Smooth muscle cell (in vitro differentiated cells): Measurements from ENCODE around the gene NDC80. TPM values are rescaled to one million over a fixed set of nuclear protein-coding genes. Genes with fewer than 3 reads are reported as not detected.
A peak's percentile ranks its signal among the peaks of the same experiment; 100 is the strongest.

Experiments
- DNase-seq: peaks from one replicate; lab custom pipeline; 2025; ENCODE audit not compliant: unreplicated experiment; lab: John Stamatoyannopoulos, UW
- H2AFZ ChIP-seq: fragments of 200-600 bp; sonication (generic); 2 replicates; pipeline ENCODE4 v1.6.0; 2016; ENCODE audit warnings: antibody characterized with exemption, low read depth, mild to moderate bottlenecking
- H3F3A ChIP-seq: fragments of 200-600 bp; sonication (generic); 2 replicates; pipeline ENCODE4 v1.6.0; 2017; ENCODE audit warnings: antibody characterized with exemption, low read depth
- H3K27ac ChIP-seq: fragments of 200-600 bp; sonication (generic); 2 replicates; pipeline ENCODE4 v1.5.1; 2016; ENCODE audit warnings: low read depth, mild to moderate bottlenecking
- H3K27me3 ChIP-seq: fragments of 200-600 bp; sonication (generic); 2 replicates; pipeline ENCODE4 v1.6.1; 2016; ENCODE audit warnings: low read depth, mild to moderate bottlenecking
- H3K36me3 ChIP-seq: fragments of 200-600 bp; sonication (generic); 2 replicates; pipeline ENCODE4 v1.5.1; 2016; ENCODE audit warnings: low read depth
- H3K4me1 ChIP-seq: fragments of 200-600 bp; sonication (generic); 2 replicates; pipeline ENCODE4 v1.5.1; 2016; ENCODE audit warnings: low read depth
- H3K4me2 ChIP-seq: fragments of 200-600 bp; sonication (generic); 2 replicates; pipeline ENCODE4 v1.6.0; 2016; ENCODE audit warnings: mild to moderate bottlenecking
- H3K4me3 ChIP-seq: fragments of 200-600 bp; sonication (generic); 2 replicates; pipeline ENCODE4 v1.5.1; 2016; ENCODE audit warnings: mild to moderate bottlenecking
- H3K79me2 ChIP-seq: fragments of 200-600 bp; sonication (generic); 2 replicates; pipeline ENCODE4 v1.6.0; 2016; ENCODE audit warnings: low read depth, mild to moderate bottlenecking
- H3K9ac ChIP-seq: fragments of 200-600 bp; sonication (generic); 2 replicates; pipeline ENCODE4 v1.6.0; 2016; ENCODE audit warnings: low read depth
- H3K9me3 ChIP-seq: fragments of 200-600 bp; sonication (generic); replicated peaks from 2 replicates; pipeline ENCODE4 v1.5.1; 2016; ENCODE audit warnings: low read depth
- H4K20me1 ChIP-seq: fragments of 200-600 bp; sonication (generic); 2 replicates; pipeline ENCODE4 v1.6.0; 2016; ENCODE audit warnings: low read depth
- WGBS: methylation state at CpG from one replicate; pipeline ENCODE4 v1.1.7; 2016; ENCODE audit warnings: low lambda C conversion rate; 5-methylcytosine and 5-hydroxymethylcytosine counted together
- polyA plus RNA-seq: library from polyadenylated mRNA; unstranded; fragments of >200 nt; fragmentation: Nextera tagmentation; extraction: Ambion mirVana; gene quantifications from 2 replicates; pipeline ENCODE4 v1.2.1, GENCODE V29; 2016
- total RNA-seq: library from RNA; depleted of rRNA; stranded (reverse); fragments of >200 nt; gene quantifications from 2 replicates; pipeline ENCODE4 v1.2.3, GENCODE V29; 2014
- TF ChIP-seq, protein P1 (sequence below): fragments of 200-600 bp; sonication (generic); IDR thresholded peaks from 2 replicates; pipeline ENCODE4 v1.5.1; 2017; ENCODE audit warnings: borderline replicate concordance, mild to moderate bottlenecking, antibody characterized with exemption; ENCODE audit not compliant: insufficient read depth, poor library complexity, severe bottlenecking

NDC80 gene
- total and polyA plus RNA-seq, 2 experiments from 2014 or later: 8.1 to 9.1 TPM

DNA sequence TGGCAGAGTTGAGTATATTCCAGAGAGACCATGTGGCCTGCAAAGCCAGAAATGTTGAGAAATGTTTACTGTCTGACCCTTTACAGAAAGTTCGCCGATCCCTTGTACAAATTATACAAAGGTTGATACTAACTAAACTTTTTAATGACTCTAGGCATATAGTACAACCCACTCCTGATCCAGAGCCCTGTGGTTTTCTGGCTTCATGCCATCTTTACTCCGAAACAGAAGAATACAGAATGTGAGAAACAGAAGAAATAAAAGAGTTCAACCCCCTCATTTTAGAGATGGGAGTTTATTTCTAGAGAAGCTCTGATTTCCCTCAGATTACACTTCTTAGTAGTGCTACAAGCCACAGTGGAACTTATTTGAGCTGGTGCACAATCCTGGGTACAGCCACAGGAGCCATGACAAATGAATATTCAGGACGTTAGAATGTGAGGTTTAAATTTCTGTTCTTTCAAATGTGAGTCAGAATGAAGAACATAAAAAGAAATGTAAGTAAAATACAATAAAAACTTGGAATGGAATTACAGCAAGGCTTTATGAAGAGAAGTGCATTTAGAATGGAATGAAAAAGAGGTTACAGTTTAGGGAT is 46.1 kb downstream of the NDC80 start:
- no peak overlapping the region for H3K4me3 ChIP-seq
- no peaks in the 10 kb centered on the region for H4K20me1 ChIP-seq
- H3K79me2 ChIP-seq: no peaks in the 10 kb centered on the region
- no peaks in the 10 kb centered on the region for H3K9me3 ChIP-seq
- 81% methylated on average over 4 of the region's 4 CpGs for WGBS
- H3K27ac ChIP-seq: no peak overlapping the region
- H2AFZ ChIP-seq: no peak overlapping the region
- H3F3A ChIP-seq: no peaks in the 10 kb centered on the region
- DNase-seq: no peak
- H3K4me2 ChIP-seq: no peak overlapping the region
- H3K9ac ChIP-seq: no peak overlapping the region
- no peaks in the 10 kb centered on the region for H3K36me3 ChIP-seq
- no peaks in the 10 kb centered on the region for H3K4me1 ChIP-seq
- TF ChIP-seq, protein P1, sequence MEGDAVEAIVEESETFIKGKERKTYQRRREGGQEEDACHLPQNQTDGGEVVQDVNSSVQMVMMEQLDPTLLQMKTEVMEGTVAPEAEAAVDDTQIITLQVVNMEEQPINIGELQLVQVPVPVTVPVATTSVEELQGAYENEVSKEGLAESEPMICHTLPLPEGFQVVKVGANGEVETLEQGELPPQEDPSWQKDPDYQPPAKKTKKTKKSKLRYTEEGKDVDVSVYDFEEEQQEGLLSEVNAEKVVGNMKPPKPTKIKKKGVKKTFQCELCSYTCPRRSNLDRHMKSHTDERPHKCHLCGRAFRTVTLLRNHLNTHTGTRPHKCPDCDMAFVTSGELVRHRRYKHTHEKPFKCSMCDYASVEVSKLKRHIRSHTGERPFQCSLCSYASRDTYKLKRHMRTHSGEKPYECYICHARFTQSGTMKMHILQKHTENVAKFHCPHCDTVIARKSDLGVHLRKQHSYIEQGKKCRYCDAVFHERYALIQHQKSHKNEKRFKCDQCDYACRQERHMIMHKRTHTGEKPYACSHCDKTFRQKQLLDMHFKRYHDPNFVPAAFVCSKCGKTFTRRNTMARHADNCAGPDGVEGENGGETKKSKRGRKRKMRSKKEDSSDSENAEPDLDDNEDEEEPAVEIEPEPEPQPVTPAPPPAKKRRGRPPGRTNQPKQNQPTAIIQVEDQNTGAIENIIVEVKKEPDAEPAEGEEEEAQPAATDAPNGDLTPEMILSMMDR: no peak
- no peaks in the 10 kb centered on the region for H3K27me3 ChIP-seq

- Histone ChIP-seq H3K27me3 (no peaks in the 10 kb centered on the region), H3F3A (no peaks in the 10 kb centered on the region), H2AFZ (no peak overlapping the region), H3K4me2 (no peak overlapping the region), H3K36me3 (no peaks in the 10 kb centered on the region), H3K9me3 (no peaks in the 10 kb centered on the region), H3K79me2 (no peaks in the 10 kb centered on the region), H3K4me1 (no peaks in the 10 kb centered on the region), H4K20me1 (no peaks in the 10 kb centered on the region), H3K9ac (no peak overlapping the region), H3K27ac (no peak overlapping the region), H3K4me3 (no peak overlapping the region)
- TF ChIP-seq, protein P1: no peak
- DNase-seq: no peak
- 97% methylated on average over 4 of the region's 4 CpGs for WGBS
Measured at GRCh38 chr18:2618009-2618408, 46.7 kb downstream of the NDC80 start.

DNA sequence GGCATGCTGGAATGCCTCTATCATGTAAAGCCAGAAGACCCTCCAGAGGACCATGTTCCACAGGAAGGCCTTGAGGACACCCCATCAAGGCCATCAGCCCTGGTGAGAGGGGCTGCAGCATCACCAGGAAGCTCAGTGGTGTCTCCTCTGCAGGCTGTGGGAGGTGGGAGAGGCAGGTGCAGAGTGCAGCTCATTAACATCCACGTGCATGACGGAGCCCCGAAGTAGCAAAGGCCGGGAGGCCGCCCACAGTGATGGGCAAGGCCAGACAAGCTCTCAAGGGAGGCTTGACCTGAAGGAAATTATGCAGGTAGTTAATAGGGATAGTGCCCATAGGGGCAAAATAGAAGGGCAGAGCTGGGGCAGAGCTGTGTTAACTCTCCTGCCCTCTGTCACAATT is 53.9 kb downstream of the NDC80 start:
- H3K4me2 ChIP-seq: no peak overlapping the region
- TF ChIP-seq, protein P1: no peak
- H3K9me3 ChIP-seq: no peaks in the 10 kb centered on the region
- H3K27ac ChIP-seq: no peak overlapping the region
- no peak overlapping the region for H2AFZ ChIP-seq
- no peaks in the 10 kb centered on the region for H4K20me1 ChIP-seq
- no peaks in the 10 kb centered on the region for H3K79me2 ChIP-seq
- H3F3A ChIP-seq: no peaks in the 10 kb centered on the region
- no peak overlapping the region for H3K9ac ChIP-seq
- 88% methylated on average over 5 of the region's 5 CpGs for WGBS
- no peaks in the 10 kb centered on the region for H3K27me3 ChIP-seq
- DNase-seq: no peak
- no peaks in the 10 kb centered on the region for H3K4me1 ChIP-seq
- H3K36me3 ChIP-seq: no peaks in the 10 kb centered on the region
- no peak overlapping the region for H3K4me3 ChIP-seq

GRCh38 chr18:2627821-2628276 is 56.5 kb downstream of the NDC80 start:
- no peaks in the 10 kb centered on the region for H3K27me3 ChIP-seq
- no peaks in the 10 kb centered on the region for H3K36me3 ChIP-seq
- no peaks in the 10 kb centered on the region for H4K20me1 ChIP-seq
- no peak overlapping the region for H3K4me2 ChIP-seq
- no peak overlapping the region for H2AFZ ChIP-seq
- no peaks in the 10 kb centered on the region for H3K79me2 ChIP-seq
- no peak overlapping the region for H3K4me3 ChIP-seq
- WGBS: 90% methylated on average over 1 of the region's 1 CpG
- H3K9me3 ChIP-seq: no peaks in the 10 kb centered on the region
- H3F3A ChIP-seq: no peaks in the 10 kb centered on the region
- DNase-seq: no peak
- peak overlapping the region; percentile 20 for H3K27ac ChIP-seq
- TF ChIP-seq, protein P1: no peak
- no peaks in the 10 kb centered on the region for H3K4me1 ChIP-seq
- no peak overlapping the region for H3K9ac ChIP-seq
